ENCODE results near the gene PHACTR3.

DNA sequence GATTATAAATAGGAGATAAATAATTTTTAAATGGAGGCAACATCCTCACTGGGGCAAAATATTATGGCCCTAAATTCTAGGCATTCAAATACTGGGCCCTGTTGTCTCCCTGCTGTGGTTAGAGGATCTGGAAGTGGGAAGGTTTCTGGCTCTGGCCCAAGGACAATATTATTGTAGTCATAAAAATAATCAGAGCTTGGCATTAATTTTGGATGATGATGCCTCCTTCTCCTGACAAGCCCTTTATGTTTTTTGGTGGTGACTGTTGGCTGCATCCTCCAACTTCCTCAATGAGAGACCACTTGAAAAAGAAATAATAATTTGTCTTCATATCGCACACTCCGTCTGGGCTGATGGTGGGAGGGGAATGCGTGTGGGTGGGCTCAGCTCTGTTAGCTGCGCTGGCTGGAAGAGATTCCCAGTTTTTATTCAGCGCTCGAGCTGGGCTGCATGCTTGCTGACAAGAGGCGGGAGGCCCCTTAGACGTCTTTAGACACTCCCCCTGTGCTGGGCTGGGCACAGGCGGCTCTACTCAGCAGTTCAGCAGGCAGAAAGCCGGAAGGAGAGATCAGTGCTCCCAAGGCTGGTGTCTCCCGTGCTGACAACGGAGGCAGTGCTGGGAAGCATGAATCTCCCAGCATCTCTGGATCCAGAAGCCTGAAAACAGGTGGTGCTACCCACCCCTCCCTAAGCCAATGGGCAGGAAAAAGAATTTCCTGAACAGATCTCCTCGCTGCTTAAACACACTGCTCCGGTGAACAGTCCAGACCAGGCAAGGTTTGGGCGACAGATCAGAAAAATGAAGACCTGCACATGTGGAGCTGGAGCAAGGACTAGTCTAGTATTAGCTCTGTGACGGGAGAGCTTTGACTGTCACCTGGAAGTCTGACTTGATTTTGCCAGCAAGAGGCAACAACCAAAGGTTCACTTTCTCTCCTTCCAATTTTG is 231.4 kb downstream of the PHACTR3 start:
- TF ChIP-seq, protein P1, sequence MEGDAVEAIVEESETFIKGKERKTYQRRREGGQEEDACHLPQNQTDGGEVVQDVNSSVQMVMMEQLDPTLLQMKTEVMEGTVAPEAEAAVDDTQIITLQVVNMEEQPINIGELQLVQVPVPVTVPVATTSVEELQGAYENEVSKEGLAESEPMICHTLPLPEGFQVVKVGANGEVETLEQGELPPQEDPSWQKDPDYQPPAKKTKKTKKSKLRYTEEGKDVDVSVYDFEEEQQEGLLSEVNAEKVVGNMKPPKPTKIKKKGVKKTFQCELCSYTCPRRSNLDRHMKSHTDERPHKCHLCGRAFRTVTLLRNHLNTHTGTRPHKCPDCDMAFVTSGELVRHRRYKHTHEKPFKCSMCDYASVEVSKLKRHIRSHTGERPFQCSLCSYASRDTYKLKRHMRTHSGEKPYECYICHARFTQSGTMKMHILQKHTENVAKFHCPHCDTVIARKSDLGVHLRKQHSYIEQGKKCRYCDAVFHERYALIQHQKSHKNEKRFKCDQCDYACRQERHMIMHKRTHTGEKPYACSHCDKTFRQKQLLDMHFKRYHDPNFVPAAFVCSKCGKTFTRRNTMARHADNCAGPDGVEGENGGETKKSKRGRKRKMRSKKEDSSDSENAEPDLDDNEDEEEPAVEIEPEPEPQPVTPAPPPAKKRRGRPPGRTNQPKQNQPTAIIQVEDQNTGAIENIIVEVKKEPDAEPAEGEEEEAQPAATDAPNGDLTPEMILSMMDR (IDR thresholded peaks at IDR 0.05; ENCODE audit: low read length) = no peak
- no peak for TF ChIP-seq EZH2 (IDR thresholded peaks at IDR 0.05; ENCODE audit: borderline replicate concordance, low read length)

Data from OCI-LY1 (cell line).